ENCODE measurements around the gene DHRS2.

- TF ChIP-seq CTCF (IDR thresholded peaks at IDR 0.05) (no peak), POLR2A (IDR thresholded peaks at IDR 0.05) (no peak)
Measured at GRCh38 chr14:23669441-23669840, 33.3 kb downstream of the DHRS2 start.
